GM12872 (cell line): ENCODE data around the gene KIF17.

Source experiments
- CTCF ChIP-seq: IDR thresholded peaks from 3 replicates; pipeline ENCODE4 v1.5.1; 2011; ENCODE audit warnings: low read depth, mild to moderate bottlenecking, low read length, moderate library complexity; ENCODE audit not compliant: insufficient read depth

KIF17 gene

GRCh38 chr1:20717452-20718342 lies at the start of gene KIF17:
KIF17 (minus strand) TSS chr1:20718007; CDS start chr1:20717706, 301 bp downstream.
- TF ChIP-seq CTCF: no peak

- TF ChIP-seq CTCF: no peak
Measured at GRCh38 chr1:20767271-20767670, 49.5 kb upstream of the KIF17 start.

- TF ChIP-seq CTCF: no peak
Measured at GRCh38 chr1:20763417-20763816, 45.6 kb upstream of the KIF17 start.

GRCh38 chr1:20760322-20760721 lies 42.5 kb upstream of the KIF17 start:
- no peak for TF ChIP-seq CTCF

GRCh38 chr1:20753589-20753988 lies 35.8 kb upstream of the KIF17 start:
- TF ChIP-seq CTCF: no peak

GRCh38 chr1:20751462-20751990 lies 33.7 kb upstream of the KIF17 start:
- TF ChIP-seq CTCF: no peak

- no peak for TF ChIP-seq CTCF
Measured at GRCh38 chr1:20742671-20743070, 24.9 kb upstream of the KIF17 start.
